Epithelial cell of proximal tubule (primary cell): ENCODE data around the gene SAMD8. TPM values are rescaled to one million over a fixed set of nuclear protein-coding genes. Genes with fewer than 3 reads are reported as not detected.

Source experiments
- DNase-seq: peaks from one replicate; pipeline ENCODE4 v3.0.0-alpha.2; 2011; ENCODE audit warnings: low read depth
- H3K4me3 ChIP-seq: 2 replicates; pipeline ENCODE4 v1.5.1; 2011; ENCODE audit warnings: low read depth, mild to moderate bottlenecking, low read length
- CTCF ChIP-seq: conservative IDR thresholded peaks from 2 replicates; pipeline ENCODE4 v1.5.1; 2012; ENCODE audit warnings: low read depth, mild to moderate bottlenecking, low read length
- total RNA-seq: library from RNA; depleted of rRNA; stranded (reverse); fragments of >200 nt; gene quantifications from 2 replicates; pipeline ENCODE4 v1.2.3, GENCODE V29; 2015

SAMD8 gene
- total RNA-seq, 1 donor from 2014 or later, result 11.3 TPM

- no peak for TF ChIP-seq CTCF
- DNase-seq, result no peak
- no peak overlapping the region for H3K4me3 ChIP-seq
Observed at GRCh38 chr10:75096749-75097148, 14.7 kb upstream of the SAMD8 start.

GRCh38 chr10:75097666-75098285, 13.7 kb upstream of the SAMD8 start:
- no peak overlapping the region for H3K4me3 ChIP-seq
- peak; percentile 41 for TF ChIP-seq CTCF
- DNase-seq, result no peak

- TF ChIP-seq CTCF, result no peak
- no peak for DNase-seq
Observed at GRCh38 chr10:75098902-75099673, 12.4 kb upstream of the SAMD8 start.

GRCh38 chr10:75099952-75100763, 11.3 kb upstream of the SAMD8 start:
- no peak for DNase-seq
- TF ChIP-seq CTCF, result peak; percentile 91

More at GRCh38 chr10:75098902-75099673, 12.4 kb upstream of the SAMD8 start:
- no peak overlapping the region for H3K4me3 ChIP-seq

GRCh38 chr10:75100764-75101291, 10.6 kb upstream of the SAMD8 start:
- no peak for TF ChIP-seq CTCF
- no peak overlapping the region for H3K4me3 ChIP-seq
- DNase-seq, result no peak

More at GRCh38 chr10:75099952-75100763, 11.3 kb upstream of the SAMD8 start:
- H3K4me3 ChIP-seq, result no peak overlapping the region

- H3K4me3 ChIP-seq, result no peak overlapping the region
- DNase-seq, result no peak
- no peak for TF ChIP-seq CTCF
Observed at GRCh38 chr10:75101416-75102251, 9.8 kb upstream of the SAMD8 start.
